GM10847 (cell line): ENCODE results near the gene OR5K4.

Source experiments
- POLR2A ChIP-seq: IDR thresholded peaks from 2 replicates; pipeline ENCODE4 v1.6.1; 2011; ENCODE audit not compliant: insufficient read length; ENCODE audit errors: extremely low read depth

OR5K4 gene, protein sequence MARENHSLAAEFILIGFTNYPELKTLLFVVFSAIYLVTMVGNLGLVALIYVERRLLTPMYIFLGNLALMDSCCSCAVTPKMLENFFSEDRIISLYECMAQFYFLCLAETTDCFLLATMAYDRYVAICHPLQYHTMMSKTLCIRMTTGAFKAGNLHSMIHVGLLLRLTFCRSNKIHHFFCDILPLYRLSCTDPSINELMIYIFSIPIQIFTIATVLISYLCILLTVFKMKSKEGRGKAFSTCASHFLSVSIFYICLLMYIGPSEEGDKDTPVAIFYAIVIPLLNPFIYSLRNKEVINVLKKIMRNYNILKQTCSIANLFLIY

GRCh38 chr3:98353554-98353953 is at the start of gene OR5K4:
Gene OR5K4 (plus strand): TSS chr3:98353854. CDS start chr3:98353854, 0 bp downstream.
- TF ChIP-seq POLR2A = no peak

- TF ChIP-seq POLR2A = no peak
Measured at GRCh38 chr3:98322101-98322500, 31.6 kb upstream of the OR5K4 start.

- no peak for TF ChIP-seq POLR2A
Measured at GRCh38 chr3:98322686-98323085, 31.0 kb upstream of the OR5K4 start.

DNA sequence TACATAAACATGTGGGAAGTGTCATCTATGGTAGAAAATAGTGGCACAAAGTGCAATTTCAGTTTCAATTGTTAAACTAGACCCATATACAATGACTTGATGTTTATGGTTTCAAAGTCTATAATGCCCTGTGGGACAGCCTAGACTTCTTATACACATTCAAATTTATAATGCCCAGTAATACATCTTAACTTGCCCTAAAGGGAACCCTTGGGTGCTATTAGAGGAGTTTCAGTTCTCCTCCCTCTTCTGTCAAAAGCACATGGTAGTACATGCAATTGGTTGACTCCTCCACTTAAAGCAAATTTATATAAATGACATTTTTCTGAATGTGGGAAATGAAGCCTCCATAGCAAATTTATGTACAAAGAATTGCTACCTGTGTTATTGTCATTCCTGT is 30.2 kb upstream of the OR5K4 start:
- TF ChIP-seq POLR2A = no peak

GRCh38 chr3:98325055-98325454 is 28.6 kb upstream of the OR5K4 start:
- no peak for TF ChIP-seq POLR2A

DNA sequence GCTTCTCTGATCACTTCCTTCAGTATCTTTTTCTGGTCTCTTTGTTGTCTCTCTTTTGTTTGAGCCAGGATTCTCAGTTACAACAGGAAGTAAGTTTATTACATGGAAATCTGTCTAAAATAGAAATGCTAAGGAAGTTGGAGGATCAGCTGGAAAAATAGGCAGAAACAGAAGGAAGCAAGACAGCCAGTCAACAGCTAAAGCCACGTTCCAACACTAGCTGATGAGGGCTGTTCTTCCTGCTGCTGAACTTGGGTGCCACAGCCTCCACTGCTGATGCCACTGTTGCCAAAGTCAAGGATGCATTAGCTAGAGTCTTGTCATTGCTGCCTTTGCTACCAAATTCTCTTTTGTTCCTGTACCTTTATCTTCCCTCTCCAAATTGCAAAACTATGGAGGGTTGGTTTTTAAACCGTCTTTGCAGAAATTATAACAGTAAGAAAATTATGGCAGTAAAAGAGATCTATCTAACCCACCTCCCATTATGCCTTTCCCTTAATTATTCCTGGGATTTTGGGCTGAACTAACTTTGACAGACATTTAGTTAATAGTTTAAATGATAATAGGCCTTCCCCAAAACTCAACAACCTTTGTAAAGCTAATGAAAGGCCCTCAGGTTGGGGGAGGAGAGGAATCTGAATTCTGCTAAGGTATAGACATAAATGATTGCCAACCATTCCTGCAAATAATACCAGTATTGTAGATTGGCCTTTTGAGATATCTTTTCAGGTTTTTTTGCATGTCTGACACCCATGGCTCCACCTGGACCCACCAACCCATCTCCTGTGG is 27.4 kb upstream of the OR5K4 start:
- TF ChIP-seq POLR2A = no peak

GRCh38 chr3:98326945-98327344 is 26.7 kb upstream of the OR5K4 start:
- no peak for TF ChIP-seq POLR2A

GRCh38 chr3:98328933-98329332 is 24.7 kb upstream of the OR5K4 start:
- no peak for TF ChIP-seq POLR2A

- TF ChIP-seq POLR2A = no peak
Measured at GRCh38 chr3:98329392-98330124, 24.1 kb upstream of the OR5K4 start.

- no peak for TF ChIP-seq POLR2A
Measured at GRCh38 chr3:98331329-98331728, 22.3 kb upstream of the OR5K4 start.

- TF ChIP-seq POLR2A = no peak
Measured at GRCh38 chr3:98333989-98334606, 19.6 kb upstream of the OR5K4 start.

- no peak for TF ChIP-seq POLR2A
Measured at GRCh38 chr3:98339031-98339430, 14.6 kb upstream of the OR5K4 start.

DNA sequence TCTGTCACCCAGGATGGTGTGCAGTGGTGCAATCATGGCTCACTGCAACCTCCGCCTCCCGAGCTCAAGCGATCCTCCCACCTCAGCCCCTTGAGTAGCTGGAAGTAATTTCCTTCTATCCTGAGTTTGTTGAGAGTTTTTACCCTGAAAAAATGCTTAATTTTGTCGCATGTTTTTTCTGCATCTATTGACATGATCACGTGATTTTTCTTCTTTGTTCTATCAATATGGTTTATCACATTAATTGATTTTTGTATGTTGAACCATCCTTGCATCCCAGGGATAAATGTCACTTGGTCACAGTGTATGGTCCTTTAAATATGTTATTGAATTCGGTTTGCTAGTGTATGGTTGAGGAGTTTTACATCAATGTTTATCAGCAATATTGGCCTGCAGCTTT is 11.9 kb upstream of the OR5K4 start:
- TF ChIP-seq POLR2A = no peak

DNA sequence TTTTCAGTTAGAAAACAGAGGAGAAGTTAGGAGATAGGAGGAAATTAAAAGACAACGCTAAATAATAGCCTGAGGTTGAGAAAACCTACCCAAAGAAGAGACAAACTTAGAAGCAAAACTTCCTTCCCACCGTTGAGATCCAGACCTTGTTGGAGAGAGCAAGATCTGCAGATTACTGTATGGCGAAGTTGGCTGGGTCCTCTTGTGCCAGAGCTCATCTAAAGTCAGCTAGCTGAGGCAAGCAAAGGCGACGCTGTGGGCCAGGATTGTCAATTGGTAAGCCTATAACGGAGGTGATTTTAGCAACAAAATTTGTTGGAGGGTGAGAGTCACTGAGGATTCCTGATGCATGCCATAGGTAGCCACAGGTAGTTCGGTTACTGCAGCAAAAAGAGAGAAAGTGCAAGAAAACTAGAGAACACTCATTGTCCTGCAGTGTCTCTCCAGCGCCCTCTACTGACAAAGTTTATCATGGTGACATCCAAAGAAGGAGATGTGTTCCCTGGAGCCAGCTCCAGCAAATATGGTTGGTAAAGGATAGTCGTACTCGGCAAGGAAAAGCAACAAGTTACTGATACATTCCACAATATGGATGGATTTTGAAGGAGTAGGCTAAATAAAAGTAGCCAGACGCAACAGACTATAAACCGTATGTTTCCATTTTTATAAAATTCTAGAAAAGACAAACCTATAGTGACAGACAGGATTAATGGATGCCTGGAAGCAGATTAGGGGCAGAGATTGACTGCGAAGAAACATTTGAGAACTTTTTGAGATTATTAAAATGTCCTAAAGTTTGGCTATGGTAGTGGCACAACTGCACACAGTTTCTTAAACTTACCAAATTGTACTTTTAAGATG is 9.8 kb upstream of the OR5K4 start:
- TF ChIP-seq POLR2A = no peak
